ENCODE data around the gene LMO1. TPM values are rescaled to one million over a fixed set of nuclear protein-coding genes. Genes with fewer than 3 reads are reported as not detected.

LMO1 gene
- total RNA-seq, 1 donor from 2014 or later, result not detected

- DNase-seq (ENCODE audit: low spot score), result no peak
These were observed 24.6 kb upstream of the LMO1 start for GRCh38 chr11:8288166-8288772.

GRCh38 chr11:8287703-8288102 is 24.0 kb upstream of the LMO1 start:
- no peak for DNase-seq (ENCODE audit: low spot score)

- no peak for DNase-seq (ENCODE audit: low spot score)
These were observed 23.6 kb upstream of the LMO1 start for GRCh38 chr11:8287297-8287696.

- no peak for DNase-seq (ENCODE audit: low spot score)
These were observed 23.2 kb upstream of the LMO1 start for GRCh38 chr11:8286886-8287285.

- no peak for DNase-seq (ENCODE audit: low spot score)
These were observed 22.1 kb upstream of the LMO1 start for GRCh38 chr11:8285796-8286195.

- DNase-seq (ENCODE audit: low spot score), result no peak
These were observed 21.6 kb upstream of the LMO1 start for GRCh38 chr11:8285228-8285627.

GRCh38 chr11:8283465-8284230 is 20.0 kb upstream of the LMO1 start:
- DNase-seq (ENCODE audit: low spot score), result peak; percentile 40

GRCh38 chr11:8283100-8283464 is 19.4 kb upstream of the LMO1 start:
- DNase-seq (ENCODE audit: low spot score), result no peak

GRCh38 chr11:8282631-8283030 is 19.0 kb upstream of the LMO1 start:
- DNase-seq (ENCODE audit: low spot score), result peak; percentile 32

GRCh38 chr11:8281266-8281665 is 17.6 kb upstream of the LMO1 start:
- peak; percentile 7 for DNase-seq (ENCODE audit: low spot score)

- no peak for DNase-seq (ENCODE audit: low spot score)
These were observed 14.0 kb upstream of the LMO1 start for GRCh38 chr11:8277691-8278090.

- no peak for DNase-seq (ENCODE audit: low spot score)
These were observed 12.8 kb upstream of the LMO1 start for GRCh38 chr11:8276528-8276927.

GRCh38 chr11:8273287-8273686 is 9.6 kb upstream of the LMO1 start:
- DNase-seq (ENCODE audit: low spot score), result no peak

- DNase-seq (ENCODE audit: low spot score), result no peak
These were observed 7.6 kb upstream of the LMO1 start for GRCh38 chr11:8271106-8271886.

- DNase-seq (ENCODE audit: low spot score), result no peak
These were observed 6.0 kb upstream of the LMO1 start for GRCh38 chr11:8269636-8270035.

- DNase-seq (ENCODE audit: low spot score), result no peak
These were observed 5.1 kb upstream of the LMO1 start for GRCh38 chr11:8268530-8269400.

- DNase-seq (ENCODE audit: low spot score), result no peak
These were observed 4.3 kb upstream of the LMO1 start for GRCh38 chr11:8267831-8268529.

GRCh38 chr11:8267280-8267679 is 3.6 kb upstream of the LMO1 start:
- no peak for DNase-seq (ENCODE audit: low spot score)

- no peak for DNase-seq (ENCODE audit: low spot score)
These were observed 2.9 kb upstream of the LMO1 start for GRCh38 chr11:8266246-8267241.

- DNase-seq (ENCODE audit: low spot score), result no peak
These were observed 2.1 kb upstream of the LMO1 start for GRCh38 chr11:8265681-8266241.

All from ureter (tissue), 1 donor.